PC-9 (cell line): ENCODE results near the gene SLC22A2. TPM values are rescaled to one million over a fixed set of nuclear protein-coding genes. Genes with fewer than 3 reads are reported as not detected.
A peak's percentile ranks its signal among the peaks of the same experiment; 100 is the strongest.

Source experiments
- BruUV-seq: library from RNA; stranded (reverse); fragments of 400-500 nt; replicated peaks from 2 replicates; lab custom pipeline; 2021; lab: Mats Ljungman, UMichigan
- CTCF ChIA-PET: fragments of 300-600 bp; sonication (Branson Sonifier 250); formaldehyde crosslinking; loops from one replicate; lab custom pipeline; 2022; ENCODE audit warnings: antibody characterized with exemption; lab: Charles Lee
- POLR2A ChIA-PET: fragments of 300-600 bp; sonication (Branson Sonifier 250); formaldehyde crosslinking; loops from one replicate; lab custom pipeline; 2022; ENCODE audit warnings: antibody characterized with exemption; ENCODE audit not compliant: unreplicated experiment; lab: Charles Lee
- DNase-seq, 2 experiments: peaks; one replicate each; pipeline versions ENCODE4 v3.0.0 to v3.0.0-alpha.2; 2015 to 2022; ENCODE audit warnings: mixed read lengths in 1 of 2
- H2AFZ ChIP-seq: fragments of 200-600 bp; sonication (generic); 2 replicates; pipeline ENCODE4 v1.8.1; 2017; ENCODE audit warnings: antibody characterized with exemption
- H3F3A ChIP-seq: fragments of 200-600 bp; sonication (generic); 2 replicates; pipeline ENCODE4 v1.8.1; 2017; ENCODE audit warnings: antibody characterized with exemption, mild to moderate bottlenecking, low read depth; ENCODE audit not compliant: insufficient read depth
- H3K27ac ChIP-seq: fragments of 200-600 bp; sonication (generic); 2 replicates; pipeline ENCODE4 v1.6.1; 2016; ENCODE audit warnings: mixed run types
- H3K27me3 ChIP-seq: fragments of 200-600 bp; sonication (generic); 2 replicates; pipeline ENCODE4 v1.6.1; 2016; ENCODE audit warnings: low read depth, mixed run types; ENCODE audit not compliant: insufficient read depth
- H3K36me3 ChIP-seq: fragments of 200-600 bp; sonication (generic); 2 replicates; pipeline ENCODE4 v1.6.1; 2016; ENCODE audit warnings: low read depth, mixed run types
- H3K4me1 ChIP-seq: fragments of 200-600 bp; sonication (generic); replicated peaks from 2 replicates; pipeline ENCODE4 v1.6.1; 2016; ENCODE audit warnings: mixed run types; ENCODE audit not compliant: insufficient read depth
- H3K4me2 ChIP-seq: fragments of 200-600 bp; sonication (generic); 2 replicates; pipeline ENCODE4 v1.6.1; 2017; ENCODE audit warnings: mixed run types
- H3K4me3 ChIP-seq: fragments of 200-600 bp; sonication (generic); 2 replicates; pipeline ENCODE4 v1.6.1; 2016; ENCODE audit warnings: mixed run types
- H3K79me2 ChIP-seq: fragments of 200-600 bp; sonication (generic); 2 replicates; pipeline ENCODE4 v1.6.1; 2017; ENCODE audit warnings: low read depth, mixed run types
- H3K9me2 ChIP-seq: fragments of 200-600 bp; sonication (generic); 2 replicates; pipeline ENCODE4 v1.8.1; 2017; ENCODE audit warnings: mild to moderate bottlenecking; ENCODE audit not compliant: insufficient read depth
- H3K9me3 ChIP-seq: fragments of 200-600 bp; sonication (generic); 2 replicates; pipeline ENCODE4 v1.8.1; 2016; ENCODE audit warnings: low read depth; ENCODE audit not compliant: insufficient read depth
- H4K20me1 ChIP-seq: fragments of 200-600 bp; sonication (generic); 2 replicates; pipeline ENCODE4 v1.8.1; 2017; ENCODE audit not compliant: insufficient read depth
- CTCF ChIP-seq: fragments of 200-600 bp; sonication (generic); conservative IDR thresholded peaks from 2 replicates; pipeline ENCODE4 v1.6.1; 2017; ENCODE audit warnings: mixed run types, antibody characterized with exemption, mild to moderate bottlenecking, moderate library complexity
- EZH2 ChIP-seq: fragments of 200-600 bp; sonication (generic); IDR thresholded peaks from 2 replicates; pipeline ENCODE4 v1.8.0; 2017; ENCODE audit warnings: antibody characterized with exemption, low read depth
- intact Hi-C: fragments of 100-400 bp; cut with micrococcal nuclease; formaldehyde crosslinking; loops from one replicate; pipeline ENCODE4 v1.10.0; 2022; ENCODE audit not compliant: unreplicated experiment
- total RNA-seq: library from RNA; stranded (reverse); gene quantifications from 2 replicates; pipeline ENCODE4 v1.2.3, GENCODE V29; 2021

SLC22A2 gene
- total RNA-seq, 1 experiment from 2014 or later, result not detected

- CTCF ChIA-PET, result interaction anchor here (0.6 kb wide), 1 partner anchor 603 kb away, joined by 13 read pairs; no protein-coding TSS in a partner anchor
- POLR2A ChIA-PET, result interaction anchor here (0.5 kb wide), 1 partner anchor 149 kb away, joined by 3 read pairs; no protein-coding TSS in a partner anchor
- intact Hi-C loops, result no loop called here
These were observed 37.2 kb downstream of the SLC22A2 start for GRCh38 chr6:160221423-160221822.

DNA sequence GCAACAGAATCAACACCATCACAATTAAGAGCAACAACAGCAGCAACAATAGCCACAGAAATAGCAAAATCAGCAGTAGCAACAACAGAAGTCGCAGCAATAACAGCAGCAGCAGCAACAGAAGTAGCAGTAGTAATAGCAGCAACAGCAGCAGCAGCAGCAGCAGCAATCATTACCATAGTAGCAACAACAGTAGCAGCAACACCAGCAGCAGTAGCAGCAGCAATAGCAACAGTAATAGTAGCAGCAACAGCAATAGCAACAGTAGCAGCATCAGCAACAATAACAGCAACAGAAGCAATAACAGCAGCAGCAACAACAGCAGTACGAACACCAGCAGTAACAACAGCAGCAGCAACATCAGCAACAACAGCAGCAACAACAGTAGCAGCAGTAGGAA is 39.8 kb downstream of the SLC22A2 start:
- Histone ChIP-seq H3K4me2 (no peak overlapping the region), H4K20me1 (no peaks in the 10 kb centered on the region), H3K4me1 (no peaks in the 10 kb centered on the region), H3K9me3 (no peaks in the 10 kb centered on the region), H2AFZ (no peak overlapping the region), H3F3A (no peaks in the 10 kb centered on the region), H3K79me2 (no peaks in the 10 kb centered on the region), H3K27ac (no peak overlapping the region), H3K9me2 (no peaks in the 10 kb centered on the region), H3K4me3 (no peak overlapping the region), H3K27me3 (peaks cover 4% of the 10 kb centered on the region; the same call in 1 of the 2 replicates), H3K36me3 (no peaks in the 10 kb centered on the region)
- ChIA-PET CTCF (no interaction called here), POLR2A (no interaction called here)
- BruUV-seq, result no TSS peak
- intact Hi-C loops, result no loop called here
- DNase-seq, result no peak
- TF ChIP-seq CTCF (no peak), EZH2 (no peak)

More at GRCh38 chr6:160221423-160221822, 37.2 kb downstream of the SLC22A2 start:
- no peak overlapping the region for H2AFZ ChIP-seq
- no peaks in the 10 kb centered on the region for H3K9me3 ChIP-seq
- no peak for DNase-seq
- peak; percentile 35; the same call in 1 of the 2 replicates for TF ChIP-seq CTCF
- no peak for TF ChIP-seq EZH2
- no peaks in the 10 kb centered on the region for H3K79me2 ChIP-seq
- no peak overlapping the region for H3K27ac ChIP-seq
- no peak overlapping the region for H3K4me2 ChIP-seq
- H3K36me3 ChIP-seq, result no peaks in the 10 kb centered on the region
- H3K4me1 ChIP-seq, result no peaks in the 10 kb centered on the region
- H4K20me1 ChIP-seq, result no peaks in the 10 kb centered on the region
- peaks cover 4% of the 10 kb centered on the region; the same call in 1 of the 2 replicates for H3K27me3 ChIP-seq
- BruUV-seq, result no TSS peak
- no peak overlapping the region for H3K4me3 ChIP-seq
- no peaks in the 10 kb centered on the region for H3K9me2 ChIP-seq
- H3F3A ChIP-seq, result no peaks in the 10 kb centered on the region

DNA sequence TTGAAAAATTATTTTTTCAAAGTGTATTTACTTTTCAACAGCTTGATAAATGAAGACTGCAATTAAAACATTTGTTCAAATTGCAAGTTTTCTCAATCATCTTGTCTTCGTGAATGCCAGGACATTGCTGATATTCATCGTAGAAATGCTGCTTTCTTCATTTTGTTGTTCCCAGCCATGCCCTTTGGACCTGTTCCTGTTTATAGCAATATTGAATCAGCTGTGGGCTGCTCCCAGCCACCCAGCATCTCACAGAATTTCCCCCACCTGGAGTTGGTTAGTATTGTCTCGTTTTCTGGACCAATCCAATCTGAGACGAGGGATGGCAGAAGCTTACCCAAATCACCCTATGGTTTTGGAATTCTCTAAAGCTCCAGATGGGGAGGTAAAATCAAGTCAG is 40.8 kb downstream of the SLC22A2 start:
- no TSS peak for BruUV-seq
- DNase-seq, result no peak
- CTCF ChIA-PET, result no interaction called here

More for the DNA sequence above, 40.8 kb downstream of the SLC22A2 start:
- Histone ChIP-seq H3K27ac (no peak overlapping the region), H3K36me3 (no peaks in the 10 kb centered on the region), H3K9me3 (no peaks in the 10 kb centered on the region), H3K27me3 (peaks cover 4% of the 10 kb centered on the region; the same call in 1 of the 2 replicates), H3K4me2 (no peak overlapping the region), H3K4me3 (no peak overlapping the region), H3F3A (no peaks in the 10 kb centered on the region), H3K4me1 (no peaks in the 10 kb centered on the region), H4K20me1 (no peaks in the 10 kb centered on the region), H2AFZ (no peak overlapping the region), H3K9me2 (no peaks in the 10 kb centered on the region), H3K79me2 (no peaks in the 10 kb centered on the region)
- no peak for TF ChIP-seq CTCF
- no peak for TF ChIP-seq EZH2
- POLR2A ChIA-PET, result no interaction called here
- intact Hi-C loops, result no loop called here
